K562 (cell line): Measurements from ENCODE around the gene BMPER.

ENCODE experiments used
- ZNF174 ChIP-seq: fragments of 250-450 bp; sonication (Bioruptor Pico); IDR thresholded peaks from 2 replicates; pipeline ENCODE4 v1.4.0; 2020; ENCODE audit warnings: mild to moderate bottlenecking
- TF ChIP-seq, protein P1 (sequence below), 3 experiments: IDR thresholded peaks in 2 of 3; conservative IDR thresholded peaks in 1 of 3; 2 replicates each; pipeline ENCODE4 v1.5.1; 2011 to 2012; ENCODE audit warnings: low read length in 3 of 3, mild to moderate bottlenecking in 3 of 3, control low read depth in 2 of 3, improper control_type of control experiment in 1 of 3, inconsistent platforms in 1 of 3, low read depth in 1 of 3, mixed read lengths in 1 of 3, moderate library complexity in 1 of 3; ENCODE audit not compliant: insufficient read depth in 2 of 3

DNA sequence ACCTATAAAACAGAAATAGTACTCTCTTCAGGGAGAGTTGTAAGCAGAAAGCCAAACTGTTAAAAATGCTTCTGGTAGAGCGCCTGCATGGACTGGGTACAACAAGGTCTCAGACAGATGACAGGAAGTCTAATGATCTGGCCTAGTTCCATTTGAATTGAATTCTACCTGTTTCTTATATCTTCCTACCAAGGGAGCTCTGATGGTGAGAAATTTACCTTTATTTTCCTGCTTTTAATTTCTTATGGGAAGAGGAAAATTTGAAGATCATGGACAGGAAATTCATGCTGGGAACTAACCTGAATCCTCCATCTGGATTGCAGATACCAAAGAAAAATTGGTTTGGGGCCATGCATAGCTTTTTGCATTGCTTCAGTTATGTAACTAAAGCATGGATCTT lies 63.3 kb downstream of the BMPER start:
- TF ChIP-seq ZNF174 (CRISPR knock-in tag): no peak
- TF ChIP-seq, protein P1, sequence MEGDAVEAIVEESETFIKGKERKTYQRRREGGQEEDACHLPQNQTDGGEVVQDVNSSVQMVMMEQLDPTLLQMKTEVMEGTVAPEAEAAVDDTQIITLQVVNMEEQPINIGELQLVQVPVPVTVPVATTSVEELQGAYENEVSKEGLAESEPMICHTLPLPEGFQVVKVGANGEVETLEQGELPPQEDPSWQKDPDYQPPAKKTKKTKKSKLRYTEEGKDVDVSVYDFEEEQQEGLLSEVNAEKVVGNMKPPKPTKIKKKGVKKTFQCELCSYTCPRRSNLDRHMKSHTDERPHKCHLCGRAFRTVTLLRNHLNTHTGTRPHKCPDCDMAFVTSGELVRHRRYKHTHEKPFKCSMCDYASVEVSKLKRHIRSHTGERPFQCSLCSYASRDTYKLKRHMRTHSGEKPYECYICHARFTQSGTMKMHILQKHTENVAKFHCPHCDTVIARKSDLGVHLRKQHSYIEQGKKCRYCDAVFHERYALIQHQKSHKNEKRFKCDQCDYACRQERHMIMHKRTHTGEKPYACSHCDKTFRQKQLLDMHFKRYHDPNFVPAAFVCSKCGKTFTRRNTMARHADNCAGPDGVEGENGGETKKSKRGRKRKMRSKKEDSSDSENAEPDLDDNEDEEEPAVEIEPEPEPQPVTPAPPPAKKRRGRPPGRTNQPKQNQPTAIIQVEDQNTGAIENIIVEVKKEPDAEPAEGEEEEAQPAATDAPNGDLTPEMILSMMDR (IDR thresholded peaks at IDR 0.05 in 2 of 3, conservative IDR thresholded peaks at IDR 0.05 in 1 of 3; ENCODE audit: insufficient read depth in 2 of 3, low read depth in 1 of 3, low read length in 3 of 3): no peak
